Skeletal muscle satellite cell (primary cell): ENCODE data around the gene PPP1R13B.

ENCODE experiments used
- H3K27me3 ChIP-seq: 2 replicates; pipeline ENCODE4 v1.7.0; 2013; ENCODE audit warnings: low read length; ENCODE audit not compliant: control insufficient read depth, insufficient read depth
- H3K36me3 ChIP-seq: 2 replicates; pipeline ENCODE4 v1.7.0; 2013; ENCODE audit warnings: mild to moderate bottlenecking, control low read depth, low read length; ENCODE audit not compliant: insufficient read depth
- H3K4me1 ChIP-seq: 2 replicates; pipeline ENCODE4 v1.7.0; 2013; ENCODE audit warnings: low read length; ENCODE audit not compliant: control insufficient read depth, insufficient read depth
- H3K4me2 ChIP-seq: 2 replicates; pipeline ENCODE4 v1.7.0; 2013; ENCODE audit warnings: mild to moderate bottlenecking, low read length
- H3K4me3 ChIP-seq: 2 replicates; pipeline ENCODE4 v1.7.0; 2013; ENCODE audit warnings: low read length
- H3K9ac ChIP-seq: 2 replicates; pipeline ENCODE4 v1.7.0; 2013; ENCODE audit warnings: mild to moderate bottlenecking, low read depth, low read length, moderate library complexity
- H3K9me3 ChIP-seq: replicated peaks from 2 replicates; pipeline ENCODE4 v1.7.0; 2013; ENCODE audit warnings: mild to moderate bottlenecking, control low read depth, low read length

Gene PPP1R13B

GRCh38 chr14:103867523-103867953, 20.2 kb upstream of the PPP1R13B start:
- Histone ChIP-seq H3K4me1 (peaks cover 4% of the 10 kb centered on the region), H3K36me3 (no peaks in the 10 kb centered on the region), H3K4me2 (no peak overlapping the region), H3K27me3 (no peaks in the 10 kb centered on the region), H3K9ac (no peak overlapping the region), H3K4me3 (no peak overlapping the region), H3K9me3 (no peaks in the 10 kb centered on the region)

- Histone ChIP-seq H3K4me1 (peaks cover under 1% of the 10 kb centered on the region), H3K27me3 (peaks cover 2% of the 10 kb centered on the region), H3K36me3 (no peaks in the 10 kb centered on the region), H3K4me3 (no peak overlapping the region), H3K4me2 (no peak overlapping the region), H3K9me3 (no peaks in the 10 kb centered on the region), H3K9ac (no peak overlapping the region)
Measured at GRCh38 chr14:103867020-103867419, 19.6 kb upstream of the PPP1R13B start.

DNA sequence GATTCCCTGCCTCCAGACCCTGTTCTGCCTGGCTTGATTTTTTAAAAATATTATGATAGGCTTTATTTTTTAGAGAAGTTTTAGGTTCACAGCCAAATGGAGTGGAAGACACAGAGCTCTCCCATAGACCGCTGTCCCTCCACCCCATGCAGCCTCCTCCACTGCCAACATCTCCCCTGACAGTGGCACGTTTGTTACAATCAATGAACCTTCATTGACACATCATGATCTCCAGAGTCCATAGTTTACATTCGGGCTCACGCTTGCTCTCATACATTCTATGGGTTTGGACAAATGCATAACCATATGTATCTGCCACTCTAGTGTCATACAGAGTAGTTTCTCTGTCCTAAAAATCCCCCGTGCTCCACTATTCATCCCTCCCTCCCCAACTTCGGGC, 15.9 kb upstream of the PPP1R13B start:
- no peaks in the 10 kb centered on the region for H3K9me3 ChIP-seq
- no peaks in the 10 kb centered on the region for H3K36me3 ChIP-seq
- H3K4me1 ChIP-seq = no peaks in the 10 kb centered on the region
- H3K4me3 ChIP-seq = no peak overlapping the region
- no peak overlapping the region for H3K4me2 ChIP-seq
- H3K27me3 ChIP-seq = peaks cover 18% of the 10 kb centered on the region
- H3K9ac ChIP-seq = no peak overlapping the region

GRCh38 chr14:103862393-103862782, 15.0 kb upstream of the PPP1R13B start:
- Histone ChIP-seq H3K4me3 (no peak overlapping the region), H3K4me2 (no peak overlapping the region), H3K27me3 (peaks cover 18% of the 10 kb centered on the region), H3K4me1 (no peaks in the 10 kb centered on the region), H3K9me3 (no peaks in the 10 kb centered on the region), H3K36me3 (no peaks in the 10 kb centered on the region), H3K9ac (no peak overlapping the region)

GRCh38 chr14:103861413-103862392, 14.3 kb upstream of the PPP1R13B start:
- Histone ChIP-seq H3K4me2 (no peak overlapping the region), H3K4me3 (no peak overlapping the region), H3K4me1 (no peaks in the 10 kb centered on the region), H3K27me3 (peaks cover 18% of the 10 kb centered on the region), H3K9ac (no peak overlapping the region), H3K36me3 (no peaks in the 10 kb centered on the region), H3K9me3 (no peaks in the 10 kb centered on the region)

GRCh38 chr14:103859416-103860202, 12.2 kb upstream of the PPP1R13B start:
- no peaks in the 10 kb centered on the region for H3K4me1 ChIP-seq
- peaks cover 18% of the 10 kb centered on the region for H3K27me3 ChIP-seq
- H3K9ac ChIP-seq = no peak overlapping the region
- H3K4me3 ChIP-seq = no peak overlapping the region
- H3K9me3 ChIP-seq = no peaks in the 10 kb centered on the region
- H3K4me2 ChIP-seq = no peak overlapping the region
- H3K36me3 ChIP-seq = no peaks in the 10 kb centered on the region

DNA sequence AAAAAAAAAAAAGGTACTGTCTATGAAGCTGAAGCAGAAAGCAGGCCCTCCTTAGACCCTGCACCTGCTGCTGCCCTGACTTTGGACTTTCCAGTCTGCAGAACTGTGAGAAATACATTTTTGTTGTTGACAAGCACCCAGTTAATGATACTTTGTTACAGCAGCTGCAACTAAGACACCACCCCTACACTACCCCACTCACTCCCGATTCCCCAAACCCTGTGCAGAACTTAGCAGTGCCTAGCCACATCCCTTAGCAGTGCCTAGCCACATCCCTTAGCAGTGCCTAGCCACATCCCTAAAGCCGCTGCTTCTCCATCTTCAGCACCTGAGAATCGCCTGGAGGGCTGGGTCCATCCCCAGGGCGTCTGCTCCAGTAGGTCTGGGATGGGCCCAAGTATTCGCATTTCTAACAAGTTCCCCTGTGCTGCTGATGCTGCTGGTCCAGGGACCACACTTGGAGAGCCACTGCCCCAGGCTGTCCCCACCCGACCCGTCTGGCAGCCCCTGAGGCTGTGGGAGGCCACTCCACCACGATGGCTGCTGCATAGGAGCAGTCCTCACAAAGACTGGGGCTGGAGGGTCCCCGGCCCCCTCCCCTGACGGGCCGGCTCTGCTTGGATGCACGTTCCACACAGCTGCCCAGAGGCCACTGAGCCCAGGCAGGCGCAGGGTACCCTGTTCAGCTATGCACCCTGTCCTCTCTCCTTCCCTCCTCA, 10.8 kb upstream of the PPP1R13B start:
- H3K9me3 ChIP-seq = no peaks in the 10 kb centered on the region
- H3K4me3 ChIP-seq = no peak overlapping the region
- peaks cover 18% of the 10 kb centered on the region for H3K27me3 ChIP-seq
- H3K4me2 ChIP-seq = no peak overlapping the region
- H3K9ac ChIP-seq = no peak overlapping the region
- no peaks in the 10 kb centered on the region for H3K36me3 ChIP-seq
- no peaks in the 10 kb centered on the region for H3K4me1 ChIP-seq

DNA sequence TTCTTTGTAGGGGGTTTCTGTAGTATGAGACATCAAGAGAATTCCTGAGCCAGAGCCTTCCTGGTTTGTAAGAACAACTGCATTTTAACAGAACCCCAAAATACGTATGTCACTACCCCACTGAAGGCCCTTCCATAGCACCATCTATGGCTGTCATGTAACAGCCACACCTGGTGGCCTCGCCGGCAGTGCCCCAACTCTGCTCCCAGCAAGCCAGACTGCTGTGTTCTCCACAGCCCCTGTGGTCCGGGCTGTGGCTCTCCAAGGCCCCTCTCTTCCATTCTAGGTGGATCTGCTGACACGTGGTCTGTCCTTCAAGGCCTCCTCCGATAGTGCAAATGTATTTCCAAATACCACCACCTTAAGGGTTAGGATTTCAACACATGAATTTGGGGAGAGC, 9.9 kb upstream of the PPP1R13B start:
- H3K36me3 ChIP-seq = no peaks in the 10 kb centered on the region
- H3K9me3 ChIP-seq = no peaks in the 10 kb centered on the region
- H3K4me2 ChIP-seq = no peak overlapping the region
- H3K4me3 ChIP-seq = no peak overlapping the region
- H3K27me3 ChIP-seq = peaks cover 18% of the 10 kb centered on the region
- no peak overlapping the region for H3K9ac ChIP-seq
- no peaks in the 10 kb centered on the region for H3K4me1 ChIP-seq

DNA sequence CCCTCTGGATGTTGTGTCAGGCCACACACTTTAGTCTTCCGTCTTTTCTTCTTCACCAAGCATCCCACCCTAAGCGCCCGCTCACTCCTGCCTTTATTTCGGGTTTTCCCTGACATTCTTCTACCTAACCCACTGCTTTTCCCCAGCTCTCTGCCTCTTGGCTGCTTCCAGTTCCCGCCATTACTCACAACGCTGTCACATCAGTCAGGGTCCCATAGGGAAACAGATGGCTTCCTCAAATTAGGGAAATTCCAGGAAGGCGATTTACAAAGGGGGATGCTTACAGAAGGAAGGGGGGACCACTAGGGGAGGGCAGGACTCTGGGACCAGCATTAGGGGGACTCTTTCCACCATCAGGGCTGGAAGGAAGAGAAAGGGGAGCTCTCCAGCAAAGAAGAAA, 9.2 kb upstream of the PPP1R13B start:
- Histone ChIP-seq H3K36me3 (no peaks in the 10 kb centered on the region), H3K4me3 (no peak overlapping the region), H3K9ac (no peak overlapping the region), H3K4me1 (no peaks in the 10 kb centered on the region), H3K9me3 (no peaks in the 10 kb centered on the region), H3K27me3 (peaks cover 12% of the 10 kb centered on the region), H3K4me2 (no peak overlapping the region)

DNA sequence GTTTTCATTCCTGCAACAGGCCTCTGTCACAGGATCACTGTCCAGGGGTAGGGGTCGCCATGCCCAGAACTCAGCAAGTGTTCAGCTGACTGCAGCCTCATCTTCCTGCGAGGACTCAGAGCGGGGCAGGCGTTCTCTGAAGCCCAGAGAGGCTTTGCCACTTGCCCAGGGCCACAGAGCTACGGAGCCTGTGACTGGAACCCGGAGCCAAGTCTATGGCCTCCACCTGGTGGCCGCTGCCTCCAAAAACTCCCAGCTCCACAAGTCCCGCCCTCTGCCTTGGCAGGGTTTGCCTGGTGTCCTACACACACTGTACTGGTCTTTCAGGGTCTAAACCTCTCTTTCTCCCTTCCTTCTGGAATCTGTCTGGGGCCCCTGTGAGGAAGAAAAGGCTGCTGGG, 8.7 kb upstream of the PPP1R13B start:
- Histone ChIP-seq H3K9ac (no peak overlapping the region), H3K9me3 (no peaks in the 10 kb centered on the region), H3K4me1 (no peaks in the 10 kb centered on the region), H3K4me2 (no peak overlapping the region), H3K4me3 (no peak overlapping the region), H3K36me3 (no peaks in the 10 kb centered on the region), H3K27me3 (peaks cover 8% of the 10 kb centered on the region)

- no peaks in the 10 kb centered on the region for H3K36me3 ChIP-seq
- no peak overlapping the region for H3K4me2 ChIP-seq
- no peak overlapping the region for H3K9ac ChIP-seq
- H3K27me3 ChIP-seq = peaks cover 8% of the 10 kb centered on the region
- no peaks in the 10 kb centered on the region for H3K4me1 ChIP-seq
- H3K9me3 ChIP-seq = no peaks in the 10 kb centered on the region
- no peak overlapping the region for H3K4me3 ChIP-seq
Measured at GRCh38 chr14:103855734-103856095, 8.3 kb upstream of the PPP1R13B start.
